ENCODE measurements around the gene MND1.
"Not testable (repeated sequence)": the region's sequence is repeated elsewhere in the genome, so short reads cannot be mapped to it uniquely, and the experiment has no call there.

Gene MND1

DNA sequence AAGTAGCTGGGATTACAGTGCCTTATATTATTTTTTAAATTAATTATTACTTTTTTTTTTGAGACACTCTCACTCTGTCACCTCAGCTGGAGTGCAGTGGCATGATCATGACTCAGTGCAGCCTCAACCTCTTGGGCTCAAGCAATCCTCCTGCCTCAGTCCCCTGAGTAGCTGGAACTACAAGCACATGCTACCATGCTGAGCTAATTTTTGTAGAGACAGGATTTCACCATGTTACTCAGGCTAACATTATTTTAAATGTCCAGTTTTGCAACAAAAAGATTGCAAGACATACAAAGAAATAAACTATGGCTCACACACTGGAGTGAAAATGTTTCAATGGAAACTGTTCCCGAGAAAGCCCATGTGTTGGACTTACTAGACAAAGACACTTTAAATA is 59.2 kb downstream of the MND1 start:
- no peak for DNase-seq (ENCODE audit: low read depth)

DNA sequence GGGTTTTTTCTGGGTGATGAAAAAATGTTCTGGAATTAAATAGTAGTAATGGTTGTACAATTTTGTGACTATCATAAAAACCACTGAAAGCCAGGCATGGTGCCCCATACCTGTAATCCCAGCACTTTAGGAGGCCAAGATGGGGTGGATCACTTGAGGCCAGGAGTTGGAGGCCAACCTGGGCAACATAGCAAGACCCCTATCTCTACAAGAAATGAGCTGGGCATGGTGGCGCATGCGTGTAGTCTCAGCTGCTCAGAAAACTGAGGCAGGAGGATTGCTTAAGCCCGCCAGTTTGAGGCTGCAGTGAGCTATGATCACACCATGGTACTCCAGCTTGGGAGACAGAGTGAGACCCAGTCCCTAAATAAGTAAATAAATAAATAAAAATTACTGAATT is 63.4 kb downstream of the MND1 start:
- no peak for DNase-seq (ENCODE audit: low read depth)

DNA sequence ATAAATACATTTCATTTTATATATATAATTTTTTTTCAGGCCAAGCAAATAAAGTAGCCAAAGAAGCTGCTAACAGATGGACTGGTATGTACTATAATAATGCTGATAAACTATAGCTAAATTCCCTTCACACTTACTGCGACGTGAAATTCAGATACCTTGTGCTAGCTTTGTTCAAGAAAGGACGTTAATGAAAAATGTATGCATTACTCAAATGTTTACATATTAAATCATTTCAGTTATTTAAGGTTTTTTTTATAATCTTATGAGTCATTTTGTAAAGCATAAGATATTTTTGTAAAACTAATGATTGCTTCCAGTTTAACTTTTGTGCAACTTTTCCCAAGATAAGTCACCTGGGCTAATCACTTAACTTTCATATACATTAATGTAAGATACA is 64.4 kb downstream of the MND1 start:
- DNase-seq (ENCODE audit: low read depth): no peak

DNA sequence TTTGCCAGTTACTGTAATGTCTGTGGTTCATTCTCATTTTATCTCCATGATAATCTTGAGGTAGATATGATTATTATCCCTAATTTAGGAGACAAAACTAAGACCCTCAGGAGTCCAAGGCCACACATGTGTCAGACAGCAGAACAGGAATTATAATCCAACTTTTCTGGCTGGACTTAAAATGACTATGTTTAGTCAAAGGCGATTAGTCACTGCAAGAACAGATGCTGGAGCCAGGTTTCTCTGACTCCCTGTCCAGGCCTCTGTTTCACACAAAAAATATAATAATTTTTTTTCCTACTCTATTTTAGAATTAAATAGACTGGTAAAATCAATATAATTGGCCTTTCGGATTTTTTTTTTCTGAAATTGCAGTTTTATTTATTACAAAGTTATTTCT is 64.9 kb downstream of the MND1 start:
- DNase-seq (ENCODE audit: low read depth): no peak

DNA sequence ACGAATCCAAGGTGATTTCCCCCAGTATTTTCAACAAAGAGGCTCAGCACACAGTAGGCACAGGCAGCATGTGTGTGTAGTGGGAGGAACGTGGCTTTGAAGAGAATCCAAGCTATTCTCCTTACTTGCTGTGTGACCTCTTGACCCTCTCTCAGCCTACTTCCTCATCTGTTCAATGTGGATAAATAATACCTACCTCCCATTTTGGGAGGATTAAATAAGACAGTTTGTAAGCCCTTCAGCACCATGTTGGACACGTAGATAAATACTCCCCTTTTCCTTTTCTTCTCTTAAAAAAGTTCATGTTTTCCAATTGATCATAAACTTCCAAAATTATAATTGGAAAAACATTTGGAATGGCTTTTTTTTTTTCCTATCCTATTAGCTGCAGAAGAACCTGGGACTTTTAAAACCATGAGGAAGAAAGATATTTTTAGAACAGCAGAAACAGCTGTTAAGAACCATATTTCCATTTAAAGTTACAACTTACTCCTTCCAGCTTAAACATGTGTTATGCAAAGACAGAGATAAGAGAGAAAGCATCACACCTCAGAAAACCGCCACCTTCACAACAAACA is 65.5 kb downstream of the MND1 start:
- no peak for DNase-seq (ENCODE audit: low read depth)

DNA sequence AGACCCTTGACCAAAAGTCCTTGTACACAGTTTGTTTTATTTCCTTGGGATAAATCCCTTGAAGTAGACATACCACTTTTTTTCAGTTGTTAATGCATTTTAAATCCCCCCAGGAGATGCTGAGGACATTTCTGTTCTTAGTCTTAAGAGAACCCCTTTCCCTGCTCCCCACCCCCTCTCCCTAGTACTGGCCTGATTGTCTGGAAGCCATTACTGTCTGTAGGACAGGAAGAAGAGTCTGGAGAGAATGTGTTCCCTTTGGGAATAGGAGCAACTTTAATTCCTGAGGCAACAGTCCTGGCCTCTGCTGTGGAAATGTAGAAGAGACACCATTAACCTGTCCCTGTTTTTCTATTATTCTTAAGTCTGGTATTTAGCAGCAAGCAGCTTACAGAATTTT is 69.4 kb downstream of the MND1 start:
- DNase-seq (ENCODE audit: low read depth): no peak

DNA sequence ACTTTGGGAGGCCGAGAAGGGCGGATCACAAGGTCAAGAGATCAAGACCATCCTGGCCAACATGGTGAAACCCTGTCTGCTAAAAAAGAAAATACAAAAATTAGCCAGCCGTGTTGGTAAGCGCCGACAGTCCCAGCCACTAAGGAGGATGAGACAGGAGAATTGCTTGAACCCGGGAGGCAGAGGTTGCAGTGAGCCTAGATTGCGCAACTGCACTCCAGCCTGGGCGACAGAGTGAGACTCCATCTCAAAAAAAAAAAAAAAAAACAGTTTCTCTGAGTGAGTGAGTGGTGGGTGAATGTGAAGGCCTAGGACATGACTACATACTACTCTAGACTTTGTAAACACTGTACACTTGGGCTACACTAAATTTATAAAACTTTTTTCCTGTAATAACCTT is 72.0 kb downstream of the MND1 start:
- not testable (repeated sequence) for DNase-seq (ENCODE audit: low read depth)

DNA sequence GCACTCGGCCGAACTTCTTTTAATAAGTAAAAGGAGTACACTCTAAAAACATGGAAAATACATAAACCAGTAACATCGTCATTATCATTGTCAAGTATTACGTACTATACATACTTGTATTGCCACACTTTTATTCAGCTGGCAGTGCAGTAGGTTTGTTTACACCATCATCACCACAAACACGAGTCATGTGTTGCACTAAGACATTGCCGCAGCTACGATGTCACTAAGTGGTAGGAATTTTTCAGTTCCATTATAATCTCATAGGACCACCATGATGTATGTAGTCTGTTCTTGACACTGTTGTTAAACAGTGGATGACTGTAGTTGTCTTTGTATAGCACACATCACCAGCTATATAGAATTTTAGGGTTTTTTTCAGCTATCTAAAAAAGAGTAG is 73.6 kb downstream of the MND1 start:
- no peak for DNase-seq (ENCODE audit: low read depth)

DNA sequence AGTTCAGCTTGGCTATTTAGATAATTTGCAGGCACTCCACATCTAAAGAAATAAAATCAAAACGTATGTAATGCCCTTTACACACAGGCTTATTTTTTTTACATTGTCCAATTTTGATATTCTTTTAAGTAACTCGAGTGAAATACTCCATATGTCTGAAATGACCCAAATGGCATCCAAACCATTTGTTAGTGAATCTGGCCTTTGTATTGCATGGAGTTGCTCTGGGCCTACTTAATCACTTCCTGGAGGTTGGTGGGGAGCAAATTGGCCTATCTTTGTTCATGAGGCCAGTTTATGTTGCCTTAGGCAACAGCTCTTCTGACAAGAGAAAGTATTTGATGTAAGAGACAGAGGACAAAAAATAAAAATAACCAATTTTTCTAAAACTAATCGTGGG is 74.1 kb downstream of the MND1 start:
- DNase-seq (ENCODE audit: low read depth): no peak

DNA sequence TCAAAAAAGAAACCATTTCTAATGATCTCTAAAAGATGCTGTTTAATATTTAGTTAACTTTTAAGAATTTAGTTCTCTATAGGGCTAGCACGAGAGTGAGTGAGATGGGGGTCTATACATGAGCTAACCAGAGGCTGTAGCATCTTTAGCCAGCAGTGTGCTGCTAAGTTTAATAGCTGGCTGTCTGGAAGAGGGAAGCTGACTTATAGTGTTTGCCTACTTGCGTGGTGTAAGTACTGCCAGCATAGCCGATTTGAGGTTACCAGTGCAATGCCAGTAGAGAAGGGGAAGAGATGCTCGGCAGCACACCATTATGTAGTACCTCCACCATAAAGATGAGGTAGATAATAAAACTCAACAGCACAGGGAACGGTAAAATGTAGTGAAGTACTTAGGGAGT is 74.5 kb downstream of the MND1 start:
- no peak for DNase-seq (ENCODE audit: low read depth)

DNA sequence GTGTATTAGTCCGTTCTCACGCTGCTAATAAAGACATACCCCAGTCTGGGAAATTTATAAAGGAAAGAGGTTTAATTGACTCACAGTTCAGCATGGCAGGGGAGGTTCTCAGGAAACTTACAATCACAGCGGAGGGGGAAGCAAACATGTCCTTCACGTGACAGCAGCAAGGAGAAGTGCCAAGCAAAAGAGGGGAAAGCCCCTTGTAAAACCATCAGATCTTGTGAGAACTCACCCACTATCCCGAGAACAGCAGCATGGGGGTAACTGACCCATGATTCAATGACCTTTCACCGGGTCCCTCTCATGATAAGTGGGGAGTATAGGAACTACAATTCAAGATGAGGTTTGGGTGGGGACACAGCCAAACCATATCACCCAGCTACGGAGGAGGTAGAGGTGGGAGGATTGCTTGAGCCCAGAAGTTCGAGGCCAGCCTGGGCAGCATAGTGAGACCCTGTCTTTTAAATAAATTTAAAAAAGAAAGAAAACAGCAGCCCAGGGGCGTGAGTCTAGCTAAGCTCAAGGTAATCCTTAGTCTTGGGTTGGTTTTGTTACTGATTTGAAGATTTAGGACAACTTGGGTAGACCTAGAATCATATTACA is 75.3 kb downstream of the MND1 start:
- no peak for DNase-seq (ENCODE audit: low read depth)

DNA sequence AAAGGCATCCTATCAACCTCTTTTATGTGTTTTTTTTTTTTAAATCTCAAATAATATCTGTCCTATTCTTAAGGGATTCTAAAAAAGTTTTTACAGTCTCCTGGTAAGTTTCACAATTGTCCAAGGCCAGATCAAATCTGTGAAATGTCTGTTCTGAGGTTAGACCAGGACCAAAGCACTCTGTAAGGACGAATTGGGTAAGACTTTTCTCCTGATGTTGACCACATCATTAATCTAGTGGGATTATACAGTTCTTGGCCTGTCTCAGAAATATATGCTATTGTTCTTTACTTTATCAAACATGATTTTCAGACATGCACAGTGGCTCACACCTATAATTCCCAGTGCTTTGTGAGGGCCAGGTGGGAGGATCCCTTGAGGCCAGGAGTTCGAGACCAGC is 75.9 kb downstream of the MND1 start:
- no peak for DNase-seq (ENCODE audit: low read depth)

DNA sequence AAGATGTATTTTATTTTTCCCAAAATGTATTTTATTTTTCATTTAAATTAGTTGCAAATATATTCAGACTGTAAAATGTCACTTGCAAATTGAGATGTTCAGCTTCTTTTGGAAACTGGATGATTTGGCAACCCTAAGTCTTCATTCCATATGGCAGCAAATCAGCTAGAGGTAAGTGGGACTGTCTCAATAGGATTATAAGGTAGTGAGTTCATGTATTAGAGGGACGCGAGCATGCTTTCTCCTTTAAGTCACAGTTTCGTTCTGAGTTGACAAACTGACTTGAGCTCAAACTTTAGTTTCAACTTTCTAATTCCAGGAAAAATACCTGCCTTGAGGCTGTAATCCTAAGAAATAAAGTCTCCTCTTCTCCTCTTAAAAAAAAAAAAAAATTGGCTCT is 77.5 kb downstream of the MND1 start:
- DNase-seq (ENCODE audit: low read depth): no peak

DNA sequence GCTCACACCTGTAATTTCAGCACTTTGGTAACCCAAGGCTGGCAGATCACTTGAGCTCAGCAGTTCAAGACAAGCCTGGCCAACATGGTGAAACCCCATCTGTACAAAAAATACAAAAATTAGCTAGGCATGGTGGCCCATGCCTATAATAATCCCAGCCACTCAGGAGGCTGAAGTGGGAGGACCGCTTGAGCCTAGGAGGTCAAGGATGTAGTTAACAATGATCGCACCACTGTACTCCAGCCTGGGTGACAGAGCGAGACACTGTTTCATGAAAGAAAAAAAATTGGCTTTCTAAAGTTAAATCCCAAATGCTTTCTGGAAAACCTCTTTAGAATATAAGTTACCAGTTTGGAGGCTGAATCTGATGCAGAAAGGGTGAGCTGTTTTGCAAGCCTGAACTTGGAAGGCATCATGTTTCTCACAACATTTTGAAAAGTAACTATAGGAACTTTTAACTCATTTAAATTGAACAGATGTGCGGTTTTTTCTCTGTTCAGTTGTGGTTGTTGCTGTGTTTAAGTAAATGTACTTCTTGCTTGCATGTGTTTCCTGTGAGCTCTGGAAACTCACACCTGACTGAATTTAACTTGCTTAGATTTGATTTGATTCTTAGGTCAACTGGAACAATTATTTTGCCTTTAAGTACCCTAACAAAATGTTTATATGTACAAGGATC is 81.9 kb downstream of the MND1 start:
- no peak for DNase-seq (ENCODE audit: low read depth)

DNA sequence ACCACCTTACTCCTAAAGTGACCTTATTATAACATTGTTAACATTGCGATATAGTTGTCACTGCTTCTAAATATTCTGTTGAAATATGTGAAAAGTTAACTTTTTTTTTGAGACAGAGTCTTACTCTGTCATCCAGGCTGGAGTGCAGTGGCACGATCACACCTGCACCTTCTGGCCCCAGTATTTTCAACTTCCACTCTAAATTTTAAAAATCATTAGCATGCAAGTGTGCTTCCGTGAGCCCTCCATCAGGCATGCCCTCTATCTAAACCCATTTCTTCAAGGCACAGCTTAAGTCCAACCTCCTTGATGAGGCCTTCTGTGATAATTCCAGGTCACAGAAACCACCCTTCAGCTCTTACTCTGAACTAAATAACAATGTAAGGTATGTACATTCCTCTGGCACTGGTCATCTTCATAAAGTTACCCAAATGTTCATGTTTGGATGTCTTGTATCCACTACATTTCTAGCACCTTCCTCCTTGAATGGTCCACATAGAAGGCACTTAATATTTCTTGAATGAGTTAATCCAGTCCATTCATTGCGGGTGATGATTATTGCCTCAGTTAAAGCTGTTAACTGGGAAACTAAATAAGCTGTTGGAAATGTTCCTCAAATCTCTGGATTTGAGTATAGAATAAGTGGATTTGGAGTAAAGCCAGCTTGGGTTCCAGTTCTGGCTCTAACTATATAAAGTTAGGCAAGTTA is 83.0 kb downstream of the MND1 start:
- no peak for DNase-seq (ENCODE audit: low read depth)

DNA sequence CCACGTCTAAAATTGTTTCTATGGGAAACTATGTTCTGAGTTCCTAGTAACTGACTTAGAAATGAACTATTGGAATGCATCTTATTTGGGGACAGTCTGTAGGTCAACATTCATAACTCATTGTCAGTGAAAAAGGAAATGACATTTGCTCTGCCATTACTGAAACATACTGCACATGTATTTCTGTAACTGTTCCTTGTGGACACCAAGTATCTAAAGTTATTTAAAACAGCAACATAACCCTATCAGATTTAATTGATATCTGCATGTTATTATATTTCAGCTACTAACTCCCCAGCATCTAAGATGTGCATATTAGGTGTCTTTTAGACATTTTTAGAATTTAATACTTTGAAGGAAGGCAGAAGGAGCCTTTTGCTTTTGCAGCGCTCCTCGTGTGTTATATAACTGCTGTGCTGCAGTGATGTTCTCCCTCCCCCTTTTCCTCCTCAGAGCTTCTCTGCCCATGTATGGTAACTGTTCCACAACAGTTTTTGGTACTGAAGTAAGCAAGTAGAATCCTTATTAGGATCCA is 84.5 kb downstream of the MND1 start:
- DNase-seq (ENCODE audit: low read depth): no peak

DNA sequence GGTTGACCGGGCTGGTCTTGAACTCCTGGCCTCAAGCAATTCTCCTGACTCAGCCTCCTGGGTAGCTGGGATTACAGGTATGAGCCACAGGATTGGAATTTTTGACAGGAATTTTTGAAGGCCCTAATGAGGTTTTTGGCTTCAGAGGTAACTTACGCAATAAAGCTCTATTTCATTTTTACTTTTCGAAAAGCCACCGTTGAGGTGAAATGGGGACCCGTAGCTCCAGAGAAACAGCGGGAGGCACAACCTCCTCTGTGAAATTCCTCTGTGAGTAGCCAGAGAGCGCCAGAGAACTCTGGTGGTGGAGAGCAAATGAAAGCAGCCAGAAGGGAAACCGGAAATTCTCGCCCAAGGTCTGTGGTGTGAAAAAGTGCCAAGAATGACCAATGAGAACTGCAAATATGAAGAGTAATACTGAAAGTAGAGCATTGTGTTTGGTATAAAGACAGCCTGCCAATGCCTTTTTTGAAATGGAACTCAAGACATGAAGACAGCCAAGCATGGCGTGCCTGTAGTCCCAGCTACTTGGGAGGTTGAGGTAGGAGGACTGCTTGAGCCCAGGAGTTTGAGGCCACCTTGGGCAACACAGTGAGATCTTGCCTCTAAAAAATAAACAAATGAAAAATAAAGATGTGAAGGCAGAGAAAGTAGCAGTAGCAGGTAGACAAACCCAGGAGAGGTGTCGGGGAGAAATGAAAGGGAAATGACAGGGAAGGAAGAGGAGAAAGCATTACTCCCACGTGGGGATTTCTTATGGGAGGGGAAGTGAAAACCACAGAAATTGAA is 88.7 kb downstream of the MND1 start:
- peak; percentile 76 for DNase-seq (ENCODE audit: low read depth)

DNA sequence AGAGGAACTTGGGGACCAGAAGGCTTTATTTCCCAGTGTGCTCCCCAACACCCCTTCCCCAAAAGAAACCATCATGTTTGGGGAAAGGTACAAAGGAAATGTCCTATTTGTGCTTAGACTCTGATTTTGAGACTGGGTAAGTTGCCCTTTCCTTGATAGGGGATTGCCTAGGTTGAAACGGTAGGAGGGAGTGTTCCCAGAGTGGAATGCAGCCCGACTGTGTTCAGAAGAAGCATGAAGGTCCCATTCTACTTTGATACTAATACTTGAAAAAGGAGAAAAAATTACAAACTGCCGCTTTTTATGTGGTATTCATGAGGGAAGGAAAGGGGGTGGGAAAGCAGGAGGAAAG is 89.2 kb downstream of the MND1 start:
- DNase-seq (ENCODE audit: low read depth): no peak

DNA sequence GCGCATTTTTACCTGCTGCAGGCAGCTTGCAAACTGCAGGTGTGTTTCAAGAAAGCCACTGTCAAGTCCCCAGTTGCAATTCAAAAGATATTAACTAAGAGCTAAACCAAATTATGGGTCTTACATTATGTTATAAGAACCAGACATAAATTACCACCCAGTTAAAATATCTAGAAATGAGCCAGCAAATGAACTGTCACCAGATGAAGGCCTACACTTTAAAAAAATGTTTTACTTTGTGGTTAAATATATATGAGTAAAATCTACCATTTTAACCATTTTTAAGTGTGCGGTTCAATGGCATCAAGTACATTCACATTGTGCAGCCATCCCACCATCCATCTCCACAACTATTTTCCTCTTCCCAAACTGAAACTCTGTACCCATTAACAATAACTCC is 89.7 kb downstream of the MND1 start:
- no peak for DNase-seq (ENCODE audit: low read depth)

DNA sequence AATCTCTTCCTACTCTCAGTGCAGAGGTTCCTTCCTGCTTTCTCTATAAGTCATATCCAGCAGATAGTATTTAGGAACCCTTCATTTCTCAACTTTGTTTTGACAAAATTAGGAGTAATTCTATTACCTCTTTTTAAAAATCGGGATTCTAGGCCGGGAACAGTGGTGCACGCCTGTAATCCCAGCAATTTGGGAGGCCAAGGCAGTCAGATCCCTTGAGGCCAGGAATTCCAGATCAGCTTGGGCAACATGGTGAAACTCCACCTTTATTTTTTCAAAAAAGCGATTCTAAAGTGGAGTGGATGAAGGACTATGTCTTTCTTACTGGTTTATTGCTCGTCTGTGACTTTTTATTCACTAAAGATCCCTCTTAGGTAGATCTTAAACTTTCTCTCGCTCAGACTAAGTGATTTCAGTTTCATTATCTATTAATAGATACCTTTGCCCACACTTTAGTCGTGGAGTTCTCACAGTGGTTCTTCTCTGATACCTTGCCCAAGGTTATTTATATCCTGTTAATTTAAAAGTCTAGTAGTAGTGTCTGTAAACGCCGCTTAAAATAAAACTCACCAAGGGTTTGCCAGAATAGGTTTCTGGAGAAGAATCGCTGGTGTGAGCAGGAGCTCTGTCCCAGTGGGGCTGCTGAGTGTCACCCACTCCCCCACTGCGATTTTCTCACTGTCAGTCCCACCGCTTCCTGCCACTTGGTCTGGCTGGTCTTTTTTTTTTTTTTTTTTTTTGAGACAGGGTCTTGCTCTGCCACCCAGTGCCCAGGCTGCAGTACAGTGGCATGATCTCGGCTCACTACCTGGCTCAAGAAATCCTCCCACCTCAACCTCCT is 94.6 kb downstream of the MND1 start:
- no peak for DNase-seq (ENCODE audit: low read depth)

DNA sequence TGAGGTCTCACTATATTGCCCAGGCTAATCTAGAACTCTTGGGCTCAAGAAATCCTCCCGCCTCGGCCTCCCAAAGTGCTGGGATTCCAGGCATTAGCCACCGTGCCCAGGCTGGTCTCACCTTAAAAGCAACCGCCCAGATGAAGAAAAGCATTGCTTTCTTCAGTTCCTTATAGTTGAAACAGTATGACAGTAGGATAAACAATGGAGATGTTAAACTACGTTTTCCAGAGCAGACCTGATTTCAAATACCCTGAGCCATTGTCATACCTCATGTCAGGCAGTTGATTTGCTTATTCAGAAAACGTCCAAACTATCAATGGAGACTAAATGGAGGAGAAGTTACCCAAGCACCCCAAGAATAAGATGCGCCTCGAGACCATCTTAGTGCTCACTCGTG is 95.3 kb downstream of the MND1 start:
- DNase-seq (ENCODE audit: low read depth): no peak
